HG03196 (cell line): ENCODE data around the gene OR51E2.

Experiments used
- ATAC-seq: cut with Tn5 transposase; IDR thresholded peaks from one replicate; pipeline ENCODE4 v1.9.1; 2021; ENCODE audit not compliant: unreplicated experiment

Gene OR51E2

GRCh38 chr11:4664183-4664582 lies 33.5 kb downstream of the OR51E2 start:
- ATAC-seq: no peak

- ATAC-seq: no peak
Observed at GRCh38 chr11:4662876-4663275, 34.8 kb downstream of the OR51E2 start.

- no peak for ATAC-seq
Observed at GRCh38 chr11:4658629-4659445, 38.8 kb downstream of the OR51E2 start.

GRCh38 chr11:4654635-4655369 lies 42.9 kb downstream of the OR51E2 start:
- ATAC-seq: no peak

- ATAC-seq: no peak
Observed at GRCh38 chr11:4647766-4648165, 49.9 kb downstream of the OR51E2 start.

GRCh38 chr11:4645974-4646373 lies 51.7 kb downstream of the OR51E2 start:
- no peak for ATAC-seq

- ATAC-seq: no peak
Observed at GRCh38 chr11:4644233-4644632, 53.4 kb downstream of the OR51E2 start.

- ATAC-seq: no peak
Observed at GRCh38 chr11:4643682-4644081, 54.0 kb downstream of the OR51E2 start, which contains the start of gene OR51E1. TSS of gene OR51E1 (plus strand) at chr11:4643982. CDS start at chr11:4652527, 8,545 bp downstream.

- no peak for ATAC-seq
Observed at GRCh38 chr11:4643076-4643475, 54.6 kb downstream of the OR51E2 start.

- ATAC-seq: no peak
Observed at GRCh38 chr11:4642043-4642442, 55.6 kb downstream of the OR51E2 start.

- no peak for ATAC-seq
Observed at GRCh38 chr11:4641501-4641900, 56.2 kb downstream of the OR51E2 start.

- ATAC-seq: no peak
Observed at GRCh38 chr11:4639931-4640330, 57.7 kb downstream of the OR51E2 start.

GRCh38 chr11:4637662-4638047 lies 60.0 kb downstream of the OR51E2 start:
- ATAC-seq: no peak

- peak; percentile 82 for ATAC-seq
Observed at GRCh38 chr11:4636962-4637661, 60.5 kb downstream of the OR51E2 start, which contains the start of gene OR51D1. TSS of gene OR51D1 (plus strand) at chr11:4637477. CDS start at chr11:4639791, 2,314 bp downstream.

- no peak for ATAC-seq
Observed at GRCh38 chr11:4636136-4636535, 61.5 kb downstream of the OR51E2 start.
